ENCODE data around the gene TRUB1.

Gene TRUB1

GRCh38 chr10:114943000-114943399, 5.0 kb downstream of the TRUB1 start:
- H3K4me3 ChIP-seq (ENCODE audit: control insufficient read depth, low read depth, low read length): no peak overlapping the region
- TF ChIP-seq, protein P1, sequence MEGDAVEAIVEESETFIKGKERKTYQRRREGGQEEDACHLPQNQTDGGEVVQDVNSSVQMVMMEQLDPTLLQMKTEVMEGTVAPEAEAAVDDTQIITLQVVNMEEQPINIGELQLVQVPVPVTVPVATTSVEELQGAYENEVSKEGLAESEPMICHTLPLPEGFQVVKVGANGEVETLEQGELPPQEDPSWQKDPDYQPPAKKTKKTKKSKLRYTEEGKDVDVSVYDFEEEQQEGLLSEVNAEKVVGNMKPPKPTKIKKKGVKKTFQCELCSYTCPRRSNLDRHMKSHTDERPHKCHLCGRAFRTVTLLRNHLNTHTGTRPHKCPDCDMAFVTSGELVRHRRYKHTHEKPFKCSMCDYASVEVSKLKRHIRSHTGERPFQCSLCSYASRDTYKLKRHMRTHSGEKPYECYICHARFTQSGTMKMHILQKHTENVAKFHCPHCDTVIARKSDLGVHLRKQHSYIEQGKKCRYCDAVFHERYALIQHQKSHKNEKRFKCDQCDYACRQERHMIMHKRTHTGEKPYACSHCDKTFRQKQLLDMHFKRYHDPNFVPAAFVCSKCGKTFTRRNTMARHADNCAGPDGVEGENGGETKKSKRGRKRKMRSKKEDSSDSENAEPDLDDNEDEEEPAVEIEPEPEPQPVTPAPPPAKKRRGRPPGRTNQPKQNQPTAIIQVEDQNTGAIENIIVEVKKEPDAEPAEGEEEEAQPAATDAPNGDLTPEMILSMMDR (conservative IDR thresholded peaks at IDR 0.05; ENCODE audit: control insufficient read depth, insufficient read depth, low read depth, low read length): no peak
- no peak for DNase-seq (ENCODE audit: low read depth)

- no peak overlapping the region for H3K4me3 ChIP-seq (ENCODE audit: control insufficient read depth, low read depth, low read length)
- DNase-seq (ENCODE audit: low read depth): no peak
- TF ChIP-seq, protein P1 (conservative IDR thresholded peaks at IDR 0.05; ENCODE audit: control insufficient read depth, insufficient read depth, low read depth, low read length): no peak
Observed at GRCh38 chr10:114953047-114953446, 15.1 kb downstream of the TRUB1 start.

GRCh38 chr10:114955984-114956383, 18.0 kb downstream of the TRUB1 start:
- no peak overlapping the region for H3K4me3 ChIP-seq (ENCODE audit: control insufficient read depth, low read depth, low read length)
- TF ChIP-seq, protein P1 (conservative IDR thresholded peaks at IDR 0.05; ENCODE audit: control insufficient read depth, insufficient read depth, low read depth, low read length): no peak
- no peak for DNase-seq (ENCODE audit: low read depth)

GRCh38 chr10:114956466-114956865, 18.5 kb downstream of the TRUB1 start:
- TF ChIP-seq, protein P1 (conservative IDR thresholded peaks at IDR 0.05; ENCODE audit: control insufficient read depth, insufficient read depth, low read depth, low read length): no peak
- peak; percentile 51 for DNase-seq (ENCODE audit: low read depth)
- H3K4me3 ChIP-seq (ENCODE audit: control insufficient read depth, low read depth, low read length): no peak overlapping the region

GRCh38 chr10:114957122-114957521, 19.1 kb downstream of the TRUB1 start:
- TF ChIP-seq, protein P1 (conservative IDR thresholded peaks at IDR 0.05; ENCODE audit: control insufficient read depth, insufficient read depth, low read depth, low read length): no peak
- H3K4me3 ChIP-seq (ENCODE audit: control insufficient read depth, low read depth, low read length): no peak overlapping the region
- no peak for DNase-seq (ENCODE audit: low read depth)

GRCh38 chr10:114957673-114958072, 19.7 kb downstream of the TRUB1 start:
- no peak overlapping the region for H3K4me3 ChIP-seq (ENCODE audit: control insufficient read depth, low read depth, low read length)
- TF ChIP-seq, protein P1 (conservative IDR thresholded peaks at IDR 0.05; ENCODE audit: control insufficient read depth, insufficient read depth, low read depth, low read length): no peak
- peak; percentile 67 for DNase-seq (ENCODE audit: low read depth)

DNA sequence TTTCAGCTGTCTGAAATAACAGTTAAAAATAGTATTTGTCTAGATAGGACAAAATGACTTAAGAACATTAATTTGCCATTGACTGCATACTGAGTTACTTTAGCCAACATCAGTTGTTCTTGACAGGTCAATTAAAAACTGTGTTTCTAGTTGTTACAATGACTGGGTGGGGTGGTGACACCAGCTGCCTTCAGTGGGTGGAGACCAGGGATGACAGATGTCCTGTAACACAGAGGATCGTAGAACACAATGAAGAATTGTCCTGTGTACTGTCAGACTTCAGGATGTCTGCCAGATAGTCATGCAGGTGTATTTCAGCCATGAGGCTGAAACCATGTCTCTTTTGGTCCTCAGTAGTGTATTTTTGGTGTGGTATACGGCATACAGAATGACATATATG, 24.4 kb downstream of the TRUB1 start:
- TF ChIP-seq, protein P1 (conservative IDR thresholded peaks at IDR 0.05; ENCODE audit: control insufficient read depth, insufficient read depth, low read depth, low read length): no peak
- no peak for DNase-seq (ENCODE audit: low read depth)

More for the DNA sequence above, 24.4 kb downstream of the TRUB1 start:
- no peak overlapping the region for H3K4me3 ChIP-seq (ENCODE audit: control insufficient read depth, low read depth, low read length)

Measured in fibroblast of mammary gland (primary cell).